Thyroid gland (tissue), 4 donors: ENCODE results near the gene C1orf159.

ENCODE experiments used
- CTCF ChIP-seq, 6 experiments: fragments of 200-600 bp in 3 of 6; fragments of 450-650 bp in 3 of 6; sonication (generic) in 3 of 6; IDR thresholded peaks; one replicate each; pipeline ENCODE4 v1.5.1; 2016 to 2019; ENCODE audit warnings: antibody characterized with exemption in 6 of 6, mild to moderate bottlenecking in 2 of 6, inconsistent platforms in 1 of 6, moderate library complexity in 1 of 6
- POLR2A ChIP-seq, 2 donors: fragments of 450-650 bp; IDR thresholded peaks; one replicate each; pipeline ENCODE4 v1.6.1; 2017; ENCODE audit warnings: antibody characterized with exemption in 2 of 2, mild to moderate bottlenecking in 2 of 2, moderate library complexity in 1 of 2

GRCh38 chr1:1083416-1084371, 32.2 kb downstream of the C1orf159 start:
- no peak for TF ChIP-seq POLR2A (IDR thresholded peaks at IDR 0.05)
- TF ChIP-seq CTCF (IDR thresholded peaks at IDR 0.05): no peak
